GM18505 (cell line): Measurements from ENCODE around the gene SUPT20HL1.
"Not testable (repeated sequence)": the region's sequence is repeated elsewhere in the genome, so short reads cannot be mapped to it uniquely, and the experiment has no call there.

Experiments used
- ATAC-seq: cut with Tn5 transposase; IDR thresholded peaks from one replicate; pipeline ENCODE4 v1.9.1; 2021; ENCODE audit not compliant: unreplicated experiment
- POLR2A ChIP-seq: IDR thresholded peaks from 4 replicates; pipeline ENCODE4 v1.6.1; 2011; ENCODE audit warnings: borderline replicate concordance; ENCODE audit not compliant: insufficient read depth, insufficient read length; ENCODE audit errors: extremely low read depth

SUPT20HL1 gene

DNA sequence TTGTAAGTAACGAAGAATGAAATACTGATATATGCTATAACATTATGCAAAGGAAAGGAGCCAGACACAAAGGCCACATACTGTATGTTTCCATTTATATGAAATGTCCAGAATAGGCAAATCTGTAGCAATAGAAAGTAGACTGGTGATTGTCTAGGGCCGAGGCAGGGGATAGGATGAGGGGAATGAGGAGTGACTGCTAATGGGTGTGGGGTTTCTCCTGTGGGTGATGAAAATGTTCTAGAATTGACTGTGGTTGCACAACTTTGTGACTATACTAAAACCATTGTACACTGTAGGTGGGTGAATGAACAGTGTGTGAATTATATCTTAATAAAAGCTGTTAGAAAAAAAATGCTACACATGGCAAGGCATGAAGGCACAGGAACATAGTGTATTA, 19.9 kb upstream of the SUPT20HL1 start:
- no peak for TF ChIP-seq POLR2A
- no peak for ATAC-seq

DNA sequence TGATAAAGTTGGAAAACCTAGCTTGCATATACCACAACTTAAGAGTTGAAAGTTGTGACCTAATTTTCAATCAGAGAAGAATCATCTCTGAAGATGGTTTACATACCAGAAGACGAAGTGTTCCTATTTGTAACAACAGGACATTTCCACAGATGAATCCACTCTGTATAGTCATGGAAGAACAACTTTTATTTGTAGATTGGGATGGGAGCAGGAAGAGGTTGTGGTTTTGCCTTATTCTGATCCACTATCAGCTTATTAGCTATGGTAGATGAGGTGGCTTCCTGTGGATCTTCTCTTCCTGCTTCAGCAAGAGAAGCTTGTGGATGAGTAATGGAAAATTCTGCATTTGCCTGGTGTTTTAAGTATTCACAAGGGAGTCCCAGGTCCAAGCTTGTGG, 18.6 kb upstream of the SUPT20HL1 start:
- no peak for ATAC-seq
- no peak for TF ChIP-seq POLR2A

DNA sequence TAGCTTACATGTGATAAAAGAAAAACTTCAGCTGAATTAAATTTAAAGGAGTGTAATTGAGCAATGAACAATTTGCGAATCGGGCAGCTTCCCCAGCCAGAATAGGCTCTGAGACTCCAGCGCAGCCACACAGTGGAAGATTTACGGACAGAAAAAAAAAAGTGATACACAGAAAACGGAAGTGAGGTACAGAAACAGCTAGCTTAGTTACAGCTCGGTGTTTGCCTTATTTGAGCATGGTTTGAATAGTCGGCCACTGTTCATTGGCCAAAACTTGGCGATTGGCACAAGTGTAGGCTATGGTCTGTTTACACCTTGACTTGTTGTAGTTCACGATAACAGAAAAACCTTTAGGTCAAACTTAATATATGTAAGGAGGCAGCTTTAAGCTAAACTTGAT, 16.7 kb upstream of the SUPT20HL1 start:
- ATAC-seq: no peak
- no peak for TF ChIP-seq POLR2A

- TF ChIP-seq POLR2A: no peak
- no peak for ATAC-seq
Measured at GRCh38 chrX:24347881-24348280, 12.6 kb upstream of the SUPT20HL1 start.

DNA sequence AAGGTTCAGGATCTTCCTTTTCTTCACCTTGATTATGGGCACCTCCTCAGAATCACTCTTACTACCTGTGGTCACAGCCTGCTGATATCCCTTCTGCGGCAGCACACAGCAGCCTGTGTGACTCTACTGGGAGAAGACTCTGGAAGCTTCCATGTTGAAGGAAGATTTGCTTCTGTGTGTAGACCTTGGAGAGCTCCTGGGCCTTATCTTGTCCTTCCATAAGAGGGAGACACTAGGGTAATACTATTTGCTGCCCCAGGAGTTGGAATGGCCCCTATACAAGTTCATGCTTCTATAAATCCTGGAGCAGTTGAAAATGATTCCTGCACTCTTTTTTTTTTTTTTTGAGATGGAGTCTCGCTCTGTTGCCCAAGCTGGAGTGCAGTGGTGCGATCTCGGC, 10.2 kb upstream of the SUPT20HL1 start:
- ATAC-seq: no peak

DNA sequence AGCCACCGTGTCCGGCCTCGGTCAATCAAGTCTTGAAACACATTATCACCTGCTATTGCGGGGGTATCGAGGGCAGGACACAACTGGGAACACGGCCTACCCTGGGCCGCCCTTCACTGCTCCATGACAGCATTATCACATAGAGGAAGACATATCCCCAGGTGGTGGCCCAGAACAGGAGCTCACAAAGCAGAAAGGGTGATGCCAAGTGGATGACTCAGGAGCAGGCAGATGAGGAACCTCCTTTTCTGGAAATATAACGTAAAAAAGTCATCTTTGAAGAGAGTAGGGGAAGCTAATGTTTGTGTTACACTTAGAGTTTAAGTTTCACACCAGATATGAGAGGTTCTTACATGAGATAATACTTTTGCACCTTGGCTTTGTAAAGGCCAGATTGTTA, 5.3 kb upstream of the SUPT20HL1 start:
- no peak for ATAC-seq
- TF ChIP-seq POLR2A: no peak

More for the DNA sequence above, 10.2 kb upstream of the SUPT20HL1 start:
- no peak for TF ChIP-seq POLR2A

GRCh38 chrX:24357106-24357505, 3.3 kb upstream of the SUPT20HL1 start:
- ATAC-seq: no peak
- no peak for TF ChIP-seq POLR2A

GRCh38 chrX:24362089-24362745, 1.8 kb downstream of the SUPT20HL1 start:
- ATAC-seq: not testable (repeated sequence)

DNA sequence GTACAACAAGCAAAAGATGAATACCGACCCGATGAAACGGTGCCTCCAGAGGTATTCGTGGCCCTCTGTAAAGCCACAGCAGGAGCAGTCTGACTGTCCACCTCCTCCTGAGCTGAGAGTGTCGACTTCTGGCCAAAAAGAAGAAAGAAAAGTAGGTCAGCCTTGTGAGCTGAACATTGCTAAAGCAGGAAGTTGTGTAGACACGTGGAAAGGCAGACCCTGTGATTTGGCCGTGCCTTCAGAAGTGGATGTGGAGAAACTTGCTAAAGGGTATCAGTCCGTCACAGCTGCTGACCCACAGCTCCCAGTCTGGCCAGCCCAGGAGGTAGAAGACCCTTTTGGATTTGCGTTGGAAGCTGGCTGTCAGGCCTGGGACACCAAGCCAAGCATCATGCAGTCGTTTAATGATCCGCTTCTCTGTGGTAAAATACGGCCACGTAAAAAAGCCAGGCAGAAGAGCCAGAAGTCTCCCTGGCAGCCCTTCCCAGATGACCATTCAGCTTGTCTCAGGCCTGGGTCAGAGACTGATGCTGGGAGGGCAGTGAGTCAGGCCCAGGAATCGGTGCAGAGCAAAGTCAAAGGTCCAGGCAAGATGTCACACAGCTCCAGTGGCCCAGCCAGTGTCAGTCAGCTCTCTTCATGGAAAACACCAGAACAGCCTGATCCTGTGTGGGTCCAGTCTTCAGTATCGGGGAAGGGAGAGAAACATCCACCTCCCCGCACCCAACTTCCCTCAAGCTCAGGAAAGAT, 3.2 kb downstream of the SUPT20HL1 start:
- ATAC-seq: not testable (repeated sequence)

- TF ChIP-seq POLR2A: no peak
- no peak for ATAC-seq
Measured at GRCh38 chrX:24364326-24364725, 3.9 kb downstream of the SUPT20HL1 start.

DNA sequence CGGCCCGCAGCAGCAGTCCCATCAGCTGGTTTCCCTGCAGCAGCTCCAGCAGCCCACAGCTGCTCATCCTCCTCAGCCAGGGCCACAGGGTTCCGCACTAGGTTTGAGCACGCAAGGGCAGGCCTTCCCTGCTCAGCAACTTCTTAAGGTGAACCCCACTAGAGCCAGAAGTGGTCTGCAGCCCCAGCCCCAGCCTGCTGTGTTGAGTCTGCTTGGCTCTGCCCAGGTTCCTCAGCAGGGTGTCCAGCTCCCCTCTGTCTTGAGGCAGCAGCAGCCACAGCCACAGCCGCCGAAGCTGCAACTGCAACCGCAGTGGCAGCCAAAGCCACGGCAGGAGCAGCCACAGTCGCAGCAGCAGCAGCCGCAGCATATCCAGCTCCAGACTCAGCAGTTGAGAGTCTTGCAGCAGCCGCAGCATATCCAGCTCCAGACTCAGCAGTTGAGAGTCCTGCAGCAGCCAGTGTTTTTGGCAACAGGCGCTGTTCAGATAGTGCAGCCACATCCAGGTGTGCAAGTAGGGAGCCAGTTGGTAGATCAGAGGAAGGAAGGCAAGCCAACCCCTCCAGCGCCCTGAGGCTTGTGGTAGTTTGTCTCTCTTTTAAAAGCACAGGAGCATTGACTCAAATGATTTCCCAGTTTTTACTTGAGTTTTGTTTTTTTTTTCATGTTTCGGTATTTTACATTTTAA, 4.6 kb downstream of the SUPT20HL1 start:
- no peak for ATAC-seq
- no peak for TF ChIP-seq POLR2A

DNA sequence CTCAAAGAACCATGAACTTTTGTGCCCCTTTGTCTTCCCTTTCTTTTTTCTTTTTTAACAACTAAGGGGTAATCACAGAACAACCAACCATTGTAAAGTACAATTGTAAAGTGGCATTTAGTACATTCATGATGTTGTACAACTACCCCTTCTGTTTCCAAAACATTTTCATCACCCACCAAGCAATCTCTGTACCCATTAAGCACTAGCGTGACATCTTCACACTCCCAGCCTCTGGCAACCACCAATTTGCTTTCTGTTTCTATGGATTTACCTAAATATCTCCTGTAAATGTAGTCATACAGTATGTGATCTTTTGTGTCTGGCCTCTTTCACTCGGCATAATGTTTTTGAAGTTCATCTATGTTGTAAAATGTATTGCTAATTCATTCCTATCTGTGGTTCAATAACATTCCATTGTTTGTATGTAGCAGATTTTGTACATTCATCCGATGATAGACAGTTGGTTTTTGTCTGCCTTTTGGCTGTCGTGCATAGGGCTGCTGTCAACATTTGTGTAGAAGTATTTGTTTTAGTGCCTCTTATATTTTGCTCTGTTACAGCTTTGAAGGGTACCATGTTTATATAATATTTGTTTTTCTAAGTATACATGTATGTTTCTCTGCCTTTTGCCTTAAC, 6.4 kb downstream of the SUPT20HL1 start:
- ATAC-seq: not testable (repeated sequence)

DNA sequence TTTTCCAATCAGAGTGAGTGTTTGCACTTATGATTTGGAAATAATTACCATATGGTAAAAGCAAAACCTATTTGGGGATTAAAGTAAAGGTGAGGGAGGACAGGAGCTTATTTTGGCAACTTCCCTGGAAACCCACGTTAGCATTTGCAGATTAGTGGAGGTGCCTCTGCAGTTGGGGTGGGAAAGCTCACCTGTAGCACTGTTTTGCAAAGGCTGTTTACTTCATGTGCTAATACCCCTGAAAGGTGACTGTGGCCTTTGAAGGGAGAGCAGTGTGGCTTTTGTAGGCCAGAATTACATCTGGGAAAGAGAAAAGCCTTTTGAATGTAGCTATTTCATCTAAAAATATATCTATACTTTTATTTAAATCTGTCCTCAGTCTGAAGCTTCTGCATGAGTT, 9.4 kb downstream of the SUPT20HL1 start:
- no peak for ATAC-seq

More for the DNA sequence above, 9.4 kb downstream of the SUPT20HL1 start:
- TF ChIP-seq POLR2A: no peak
